ENCODE measurements around the gene ACAD9.

ACAD9 gene

GRCh38 chr3:128853826-128854225 lies 25.6 kb upstream of the ACAD9 start:
- no peak for TF ChIP-seq CTCF (IDR thresholded peaks at IDR 0.05; ENCODE audit: extremely low read depth, missing control alignments)
- DNase-seq (ENCODE audit: low spot score): no peak

- TF ChIP-seq CTCF (IDR thresholded peaks at IDR 0.05; ENCODE audit: extremely low read depth, missing control alignments): no peak
- no peak for DNase-seq (ENCODE audit: low spot score)
These were observed 24.9 kb upstream of the ACAD9 start for GRCh38 chr3:128854475-128854874.

GRCh38 chr3:128855569-128855968 lies 23.9 kb upstream of the ACAD9 start:
- no peak for TF ChIP-seq CTCF (IDR thresholded peaks at IDR 0.05; ENCODE audit: extremely low read depth, missing control alignments)
- no peak for DNase-seq (ENCODE audit: low spot score)

- TF ChIP-seq CTCF (IDR thresholded peaks at IDR 0.05; ENCODE audit: extremely low read depth, missing control alignments): no peak
- no peak for DNase-seq (ENCODE audit: low spot score)
These were observed 21.3 kb upstream of the ACAD9 start for GRCh38 chr3:128858167-128858566.

GRCh38 chr3:128859630-128860029 lies 19.8 kb upstream of the ACAD9 start:
- no peak for TF ChIP-seq CTCF (IDR thresholded peaks at IDR 0.05; ENCODE audit: extremely low read depth, missing control alignments)
- no peak for DNase-seq (ENCODE audit: low spot score)

- TF ChIP-seq CTCF (IDR thresholded peaks at IDR 0.05; ENCODE audit: extremely low read depth, missing control alignments): no peak
- DNase-seq (ENCODE audit: low spot score): no peak
These were observed 17.9 kb upstream of the ACAD9 start for GRCh38 chr3:128861491-128861890.

GRCh38 chr3:128863560-128863959 lies 15.9 kb upstream of the ACAD9 start:
- peak; percentile 3 for TF ChIP-seq CTCF (IDR thresholded peaks at IDR 0.05; ENCODE audit: extremely low read depth, missing control alignments)
- DNase-seq (ENCODE audit: low spot score): no peak
